Measurements from ENCODE around the gene SSH2.

GRCh38 chr17:29623283-29623647 lies 306.8 kb downstream of the SSH2 start:
- no peak for TF ChIP-seq ZFP41 (tag by site-specific recombination; IDR thresholded peaks at IDR 0.05; ENCODE audit: borderline replicate concordance)
- no peak for TF ChIP-seq ZBTB10 (tag by site-specific recombination; IDR thresholded peaks at IDR 0.05)
- no peak for TF ChIP-seq ZBTB11 (tag by site-specific recombination; conservative IDR thresholded peaks at IDR 0.05; ENCODE audit: low read depth)
- no peak for TF ChIP-seq PBX3 (CRISPR knock-in tag; IDR thresholded peaks at IDR 0.05)

Data from HEK293 (cell line).